K562 (cell line): Measurements from ENCODE around the gene SCYL1. TPM values are rescaled to one million over a fixed set of nuclear protein-coding genes. Genes with fewer than 3 reads are reported as not detected.
A peak's percentile ranks its signal among the peaks of the same experiment; 100 is the strongest.

ENCODE experiments used
- AFF4 ChIP-seq: sonication (generic); formaldehyde crosslinking; IDR thresholded peaks from 2 replicates; pipeline ENCODE4 v1.8.0; 2023; ENCODE audit warnings: mild to moderate bottlenecking, missing genetic modification reagents
- BCOR ChIP-seq: fragments of 450-650 bp; IDR thresholded peaks from 2 replicates; pipeline ENCODE4 v1.6.1; 2016
- CBX5 ChIP-seq: IDR thresholded peaks from 2 replicates; pipeline ENCODE4 v1.6.1; 2014; ENCODE audit warnings: low read depth, borderline replicate concordance
- CHCHD3 ChIP-seq: fragments of 250-450 bp; sonication (Bioruptor Pico); IDR thresholded peaks from 2 replicates; pipeline ENCODE4 v2.1.2; 2022; ENCODE audit warnings: mild to moderate bottlenecking
- EHMT2 ChIP-seq: fragments of 450-650 bp; IDR thresholded peaks from 2 replicates; pipeline ENCODE4 v1.6.1; 2018; ENCODE audit warnings: antibody characterized with exemption
- EP300 ChIP-seq: IDR thresholded peaks from 2 replicates; pipeline ENCODE4 v1.6.1; 2012; ENCODE audit warnings: low read length, improper control_type of control experiment
- GABPB1 ChIP-seq: sonication (generic); formaldehyde crosslinking; IDR thresholded peaks from 2 replicates; pipeline ENCODE4 v1.8.0; 2022; ENCODE audit warnings: mild to moderate bottlenecking, missing genetic modification reagents
- LARP7 ChIP-seq: fragments of 450-650 bp; IDR thresholded peaks from 2 replicates; pipeline ENCODE4 v1.6.1; 2016
- LEF1 ChIP-seq: fragments of 450-650 bp; IDR thresholded peaks from 2 replicates; pipeline ENCODE4 v1.6.1; 2016; ENCODE audit warnings: mild to moderate bottlenecking
- NELFE ChIP-seq: IDR thresholded peaks from 2 replicates; pipeline ENCODE4 v1.6.1; 2011; ENCODE audit warnings: mild to moderate bottlenecking; ENCODE audit not compliant: insufficient read depth, insufficient read length
- PKNOX1 ChIP-seq: fragments of 450-650 bp; IDR thresholded peaks from 2 replicates; pipeline ENCODE4 v1.6.1; 2016
- RBFOX2 ChIP-seq: fragments of 200-400 bp; formaldehyde crosslinking; IDR thresholded peaks from 2 replicates; pipeline ENCODE4 v1.6.1; 2017; ENCODE audit warnings: low read depth, mild to moderate bottlenecking, low read length, moderate library complexity
- SREBF1 ChIP-seq: fragments of 150-350 bp; IDR thresholded peaks from 2 replicates; pipeline ENCODE4 v1.6.1; 2014; ENCODE audit warnings: antibody characterized with exemption, low read depth, low read length, borderline replicate concordance
- THRAP3 ChIP-seq: fragments of 450-650 bp; IDR thresholded peaks from 2 replicates; pipeline ENCODE4 v1.6.1; 2016; ENCODE audit warnings: mild to moderate bottlenecking, inconsistent platforms, borderline replicate concordance
- WHSC1 ChIP-seq: IDR thresholded peaks from one replicate; pipeline ENCODE4 v1.6.1; 2012; ENCODE audit warnings: low read length, control low read depth, inconsistent platforms
- ZBTB7A ChIP-seq: IDR thresholded peaks from 2 replicates; pipeline ENCODE4 v1.6.1; 2011; ENCODE audit warnings: low read depth, mild to moderate bottlenecking, low read length, moderate library complexity, borderline replicate concordance; ENCODE audit not compliant: control insufficient read depth
- ZNF41 ChIP-seq: fragments of 250-450 bp; sonication (Bioruptor Pico); conservative IDR thresholded peaks from 2 replicates; pipeline ENCODE4 v1.4.0; 2020; ENCODE audit warnings: mild to moderate bottlenecking
- ZNF695 ChIP-seq: fragments of 450-650 bp; formaldehyde crosslinking; IDR thresholded peaks from 2 replicates; pipeline ENCODE4 v1.4.0; 2020; ENCODE audit warnings: mild to moderate bottlenecking, moderate library complexity
- polyA plus RNA-seq, 8 experiments: library from polyadenylated mRNA; depleted of rRNA in 4 of 8; stranded (reverse) in 5 of 8; unstranded in 3 of 8; fragments of >200 nt; fragmentation: Nextera tagmentation in 2 of 8; fragmentation: Illumina TruSeq in 1 of 8; extraction: Ambion mirVana in 2 of 8; extraction: Trizol in 1 of 8; gene quantifications; 2 replicates each; pipeline versions ENCODE4 v1.2.1 to v1.2.3, GENCODE V29; 2011 to 2014; ENCODE audit warnings: inconsistent platforms in 1 of 8, missing spikeins in 1 of 8
- total RNA-seq, 7 experiments: library from RNA; depleted of rRNA in 6 of 7; stranded (reverse); fragments of >200 nt in 6 of 7; fragmentation: Illumina TruSeq in 2 of 7; extraction: Trizol in 2 of 7; gene quantifications; 2 replicates each; pipeline versions ENCODE4 v1.2.1 to v1.2.3, GENCODE V29; 2011 to 2021; ENCODE audit warnings: low replicate concordance in 1 of 7
- TF ChIP-seq, protein P1 (sequence below): fragments of 250-450 bp; sonication (Bioruptor Pico); IDR thresholded peaks from 2 replicates; pipeline ENCODE4 v1.5.0; 2021; ENCODE audit warnings: mild to moderate bottlenecking, borderline replicate concordance
- TF ChIP-seq, protein P2 (sequence below), 3 experiments: IDR thresholded peaks in 2 of 3; conservative IDR thresholded peaks in 1 of 3; 2 replicates each; pipeline ENCODE4 v1.5.1; 2011 to 2012; ENCODE audit warnings: low read length in 3 of 3, mild to moderate bottlenecking in 3 of 3, control low read depth in 2 of 3, improper control_type of control experiment in 1 of 3, inconsistent platforms in 1 of 3, low read depth in 1 of 3, mixed read lengths in 1 of 3, moderate library complexity in 1 of 3; ENCODE audit not compliant: insufficient read depth in 2 of 3

The SCYL1 gene
- total and polyA plus RNA-seq, 9 of the 15 experiments (the other 6 are each of a cell fraction or from before 2014, with no cell fraction given): 1.9 to 145 (median 57.6) TPM

DNA sequence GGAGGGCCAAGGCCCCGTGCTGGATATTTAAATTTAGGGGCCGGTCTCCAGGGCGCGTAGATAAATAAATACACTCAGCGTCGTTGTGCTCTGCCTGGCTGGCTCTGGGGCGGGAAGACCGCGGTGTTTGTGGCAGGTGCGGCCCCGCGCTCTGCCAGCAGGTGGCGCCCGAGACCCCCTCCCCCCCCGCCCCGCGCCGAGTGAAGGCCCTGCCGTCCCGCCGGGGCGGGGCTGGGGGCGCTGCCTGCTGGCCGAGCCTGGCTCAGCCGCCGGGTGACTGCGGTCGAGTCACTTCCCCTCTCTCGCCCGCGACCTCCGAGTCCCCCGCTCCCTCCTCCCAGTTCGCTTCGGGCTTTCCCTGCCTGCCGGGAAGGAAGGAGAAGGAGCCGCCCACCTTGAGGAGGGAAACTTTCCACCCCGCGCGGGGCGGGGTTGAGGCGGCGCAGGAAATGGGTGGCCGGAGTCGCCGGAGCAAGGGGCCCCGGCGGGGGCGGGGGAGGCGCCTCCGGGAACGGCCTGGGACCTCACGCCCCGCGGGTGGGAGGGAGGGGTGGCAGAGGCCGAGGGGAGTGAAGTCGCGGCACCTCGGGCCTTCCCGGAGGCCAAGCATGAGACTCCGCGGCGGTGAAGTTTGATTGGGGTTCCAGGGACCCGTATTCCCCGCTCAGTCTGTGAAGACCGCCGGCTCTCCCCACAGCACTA, 49.4 kb downstream of the SCYL1 start (continued):
- TF ChIP-seq, protein P1, sequence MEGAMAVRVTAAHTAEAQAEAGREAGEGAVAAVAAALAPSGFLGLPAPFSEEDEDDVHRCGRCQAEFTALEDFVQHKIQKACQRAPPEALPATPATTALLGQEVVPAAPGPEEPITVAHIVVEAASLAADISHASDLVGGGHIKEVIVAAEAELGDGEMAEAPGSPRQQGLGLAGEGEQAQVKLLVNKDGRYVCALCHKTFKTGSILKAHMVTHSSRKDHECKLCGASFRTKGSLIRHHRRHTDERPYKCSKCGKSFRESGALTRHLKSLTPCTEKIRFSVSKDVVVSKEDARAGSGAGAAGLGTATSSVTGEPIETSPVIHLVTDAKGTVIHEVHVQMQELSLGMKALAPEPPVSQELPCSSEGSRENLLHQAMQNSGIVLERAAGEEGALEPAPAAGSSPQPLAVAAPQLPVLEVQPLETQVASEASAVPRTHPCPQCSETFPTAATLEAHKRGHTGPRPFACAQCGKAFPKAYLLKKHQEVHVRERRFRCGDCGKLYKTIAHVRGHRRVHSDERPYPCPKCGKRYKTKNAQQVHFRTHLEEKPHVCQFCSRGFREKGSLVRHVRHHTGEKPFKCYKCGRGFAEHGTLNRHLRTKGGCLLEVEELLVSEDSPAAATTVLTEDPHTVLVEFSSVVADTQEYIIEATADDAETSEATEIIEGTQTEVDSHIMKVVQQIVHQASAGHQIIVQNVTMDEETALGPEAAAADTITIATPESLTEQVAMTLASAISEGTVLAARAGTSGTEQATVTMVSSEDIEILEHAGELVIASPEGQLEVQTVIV: no peak
- TF ChIP-seq GABPB1 (CRISPR knock-in tag) (peak; percentile 81), CHCHD3 (CRISPR knock-in tag) (no peak), AFF4 (CRISPR knock-in tag) (no peak; the same call in none of the 2 replicates), THRAP3 (no peak), ZBTB7A (peak; percentile 96), ZNF41 (CRISPR knock-in tag) (no peak), NELFE (no peak), RBFOX2 (peak; percentile 62; the same call in 1 of the 2 replicates), ZNF695 (CRISPR knock-in tag) (no peak), BCOR (peak; percentile 9; the same call in 1 of the 2 replicates), EP300 (0 out of 2 replicates have a peak, but pooled peaks have one; percentile 24), EHMT2 (no peak), LEF1 (peak; percentile 53; the same call in 1 of the 2 replicates), CBX5 (no peak), PKNOX1 (no peak), SREBF1 (no peak), LARP7 (no peak), WHSC1 (no peak)
- TF ChIP-seq, protein P2, sequence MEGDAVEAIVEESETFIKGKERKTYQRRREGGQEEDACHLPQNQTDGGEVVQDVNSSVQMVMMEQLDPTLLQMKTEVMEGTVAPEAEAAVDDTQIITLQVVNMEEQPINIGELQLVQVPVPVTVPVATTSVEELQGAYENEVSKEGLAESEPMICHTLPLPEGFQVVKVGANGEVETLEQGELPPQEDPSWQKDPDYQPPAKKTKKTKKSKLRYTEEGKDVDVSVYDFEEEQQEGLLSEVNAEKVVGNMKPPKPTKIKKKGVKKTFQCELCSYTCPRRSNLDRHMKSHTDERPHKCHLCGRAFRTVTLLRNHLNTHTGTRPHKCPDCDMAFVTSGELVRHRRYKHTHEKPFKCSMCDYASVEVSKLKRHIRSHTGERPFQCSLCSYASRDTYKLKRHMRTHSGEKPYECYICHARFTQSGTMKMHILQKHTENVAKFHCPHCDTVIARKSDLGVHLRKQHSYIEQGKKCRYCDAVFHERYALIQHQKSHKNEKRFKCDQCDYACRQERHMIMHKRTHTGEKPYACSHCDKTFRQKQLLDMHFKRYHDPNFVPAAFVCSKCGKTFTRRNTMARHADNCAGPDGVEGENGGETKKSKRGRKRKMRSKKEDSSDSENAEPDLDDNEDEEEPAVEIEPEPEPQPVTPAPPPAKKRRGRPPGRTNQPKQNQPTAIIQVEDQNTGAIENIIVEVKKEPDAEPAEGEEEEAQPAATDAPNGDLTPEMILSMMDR (IDR thresholded peaks at IDR 0.05 in 2 of 3, conservative IDR thresholded peaks at IDR 0.05 in 1 of 3; ENCODE audit: insufficient read depth in 2 of 3, low read depth in 1 of 3, low read length in 3 of 3): peak; percentile 86 to 96 (median 87)
